ENCODE data around the gene SCFD2. TPM values are rescaled to one million over a fixed set of nuclear protein-coding genes. Genes with fewer than 3 reads are reported as not detected.

SCFD2 gene
- total RNA-seq, 1 experiment from 2014 or later: 19.2 TPM

- Mint-ChIP-seq H3K4me3 (ENCODE audit: unreplicated experiment) (no peak overlapping the region), H3K27ac (ENCODE audit: low read depth, unreplicated experiment) (no peak overlapping the region), H3K27me3 (ENCODE audit: insufficient read depth, unreplicated experiment) (no peaks in the 10 kb centered on the region), H3K36me3 (ENCODE audit: insufficient read depth, unreplicated experiment) (no peaks in the 10 kb centered on the region), H3K9me3 (ENCODE audit: unreplicated experiment) (no peaks in the 10 kb centered on the region), H3K4me1 (ENCODE audit: insufficient read depth, unreplicated experiment) (no peaks in the 10 kb centered on the region)
- no peak for TF ChIP-seq CTCF (IDR thresholded peaks at IDR 0.05; ENCODE audit: unreplicated experiment)
- CTCF ChIA-PET: interaction anchor here (0.6 to 1.9 kb wide), 4 partner anchors 13 to 134 kb away, joined by 4 to 6 read pairs (median 5); no protein-coding TSS in a partner anchor
- DNase-seq (ENCODE audit: unreplicated experiment): no peak
- intact Hi-C loops (cut with micrococcal nuclease): no loop called here
- no TSS peak for BruUV-seq (replicated peaks)
- POLR2A ChIA-PET: interaction anchor here (1.1 kb wide), 2 partner anchors 10 to 25 kb away, joined by 3 read pairs; no protein-coding TSS in a partner anchor
Measured at GRCh38 chr4:52848254-52848653, 517.6 kb downstream of the SCFD2 start.

- H3K4me1 Mint-ChIP-seq (ENCODE audit: insufficient read depth, unreplicated experiment): no peaks in the 10 kb centered on the region
- no peak overlapping the region for H3K4me3 Mint-ChIP-seq (ENCODE audit: unreplicated experiment)
- no peaks in the 10 kb centered on the region for H3K9me3 Mint-ChIP-seq (ENCODE audit: unreplicated experiment)
- H3K36me3 Mint-ChIP-seq (ENCODE audit: insufficient read depth, unreplicated experiment): no peaks in the 10 kb centered on the region
- TF ChIP-seq CTCF (IDR thresholded peaks at IDR 0.05; ENCODE audit: unreplicated experiment): no peak
- intact Hi-C loops (cut with micrococcal nuclease): no loop called here
- ChIA-PET POLR2A (interaction anchor here (0.7 kb wide), 1 partner anchor 8 kb away, joined by 3 read pairs; no protein-coding TSS in a partner anchor), CTCF (interaction anchor here (0.6 kb wide), 1 partner anchor 90 kb away, joined by 3 read pairs; no protein-coding TSS in a partner anchor)
- no TSS peak for BruUV-seq (replicated peaks)
- no peak for DNase-seq (ENCODE audit: unreplicated experiment)
- no peaks in the 10 kb centered on the region for H3K27me3 Mint-ChIP-seq (ENCODE audit: insufficient read depth, unreplicated experiment)
- no peak overlapping the region for H3K27ac Mint-ChIP-seq (ENCODE audit: low read depth, unreplicated experiment)
Measured at GRCh38 chr4:52846502-52846901, 519.4 kb downstream of the SCFD2 start.

GRCh38 chr4:52844596-52844995, 521.3 kb downstream of the SCFD2 start:
- intact Hi-C loops (cut with micrococcal nuclease): no loop called here
- ChIA-PET CTCF (interaction anchor here (0.5 kb wide), 1 partner anchor 233 kb away, joined by 3 read pairs; no protein-coding TSS in a partner anchor), POLR2A (interaction anchor here (1.6 kb wide), 1 partner anchor 21 kb away, joined by 4 read pairs; no protein-coding TSS in a partner anchor)
- Mint-ChIP-seq H3K36me3 (ENCODE audit: insufficient read depth, unreplicated experiment) (no peaks in the 10 kb centered on the region), H3K4me1 (ENCODE audit: insufficient read depth, unreplicated experiment) (no peaks in the 10 kb centered on the region), H3K4me3 (ENCODE audit: unreplicated experiment) (no peak overlapping the region), H3K27ac (ENCODE audit: low read depth, unreplicated experiment) (no peak overlapping the region), H3K27me3 (ENCODE audit: insufficient read depth, unreplicated experiment) (no peaks in the 10 kb centered on the region), H3K9me3 (ENCODE audit: unreplicated experiment) (no peaks in the 10 kb centered on the region)
- no TSS peak for BruUV-seq (replicated peaks)
- no peak for DNase-seq (ENCODE audit: unreplicated experiment)
- no peak for TF ChIP-seq CTCF (IDR thresholded peaks at IDR 0.05; ENCODE audit: unreplicated experiment)

- TF ChIP-seq CTCF (IDR thresholded peaks at IDR 0.05; ENCODE audit: unreplicated experiment): no peak
- ChIA-PET POLR2A (interaction anchor here (1.1 to 1.6 kb wide), 2 partner anchors 9 to 21 kb away, joined by 3 to 4 read pairs; no protein-coding TSS in a partner anchor), CTCF (interaction anchor here (0.7 kb wide), 1 partner anchor 89 kb away, joined by 3 read pairs; no protein-coding TSS in a partner anchor)
- no peaks in the 10 kb centered on the region for H3K9me3 Mint-ChIP-seq (ENCODE audit: unreplicated experiment)
- no peaks in the 10 kb centered on the region for H3K36me3 Mint-ChIP-seq (ENCODE audit: insufficient read depth, unreplicated experiment)
- H3K4me3 Mint-ChIP-seq (ENCODE audit: unreplicated experiment): no peak overlapping the region
- no peaks in the 10 kb centered on the region for H3K27me3 Mint-ChIP-seq (ENCODE audit: insufficient read depth, unreplicated experiment)
- DNase-seq (ENCODE audit: unreplicated experiment): no peak
- H3K4me1 Mint-ChIP-seq (ENCODE audit: insufficient read depth, unreplicated experiment): peaks cover 4% of the 10 kb centered on the region
- BruUV-seq (replicated peaks): no TSS peak
- intact Hi-C loops (cut with micrococcal nuclease): no loop called here
- H3K27ac Mint-ChIP-seq (ENCODE audit: low read depth, unreplicated experiment): no peak overlapping the region
Measured at GRCh38 chr4:52843958-52844357, 521.9 kb downstream of the SCFD2 start.
